ENCODE data around the gene PEX16.
A peak's percentile ranks its signal among the peaks of the same experiment; 100 is the strongest.

PEX16 gene

GRCh38 chr11:45931739-45932138, 14.1 kb upstream of the PEX16 start:
- TF ChIP-seq CTCF (IDR thresholded peaks at IDR 0.05; ENCODE audit: borderline replicate concordance, control extremely low read depth, extremely low read depth, insufficient read depth, missing control alignments) = no peak
- in situ Hi-C loops (cut with MboI; ENCODE audit: low sequenced_read_pairs, unreplicated experiment) = no loop called here
- peak; percentile 17 for DNase-seq (ENCODE audit: low spot score)

- peak; percentile 23 for DNase-seq (ENCODE audit: low spot score)
- in situ Hi-C loops (cut with MboI; ENCODE audit: low sequenced_read_pairs, unreplicated experiment) = no loop called here
- TF ChIP-seq CTCF (IDR thresholded peaks at IDR 0.05; ENCODE audit: borderline replicate concordance, control extremely low read depth, extremely low read depth, insufficient read depth, missing control alignments) = no peak
Observed at GRCh38 chr11:45930951-45931570, 13.4 kb upstream of the PEX16 start.

- TF ChIP-seq CTCF (IDR thresholded peaks at IDR 0.05; ENCODE audit: borderline replicate concordance, control extremely low read depth, extremely low read depth, insufficient read depth, missing control alignments) = no peak
- in situ Hi-C loops (cut with MboI; ENCODE audit: low sequenced_read_pairs, unreplicated experiment) = no loop called here
- DNase-seq (ENCODE audit: low spot score) = peak; percentile 92
Observed at GRCh38 chr11:45930031-45930794, 12.5 kb upstream of the PEX16 start.

GRCh38 chr11:45929486-45930030, 11.9 kb upstream of the PEX16 start:
- in situ Hi-C loops (cut with MboI; ENCODE audit: low sequenced_read_pairs, unreplicated experiment) = no loop called here
- DNase-seq (ENCODE audit: low spot score) = no peak
- no peak for TF ChIP-seq CTCF (IDR thresholded peaks at IDR 0.05; ENCODE audit: borderline replicate concordance, control extremely low read depth, extremely low read depth, insufficient read depth, missing control alignments)

- TF ChIP-seq CTCF (IDR thresholded peaks at IDR 0.05; ENCODE audit: borderline replicate concordance, control extremely low read depth, extremely low read depth, insufficient read depth, missing control alignments) = no peak
- in situ Hi-C loops (cut with MboI; ENCODE audit: low sequenced_read_pairs, unreplicated experiment) = no loop called here
- DNase-seq (ENCODE audit: low spot score) = peak; percentile 24
Observed at GRCh38 chr11:45928535-45929215, 11.0 kb upstream of the PEX16 start.

GRCh38 chr11:45927684-45928413, 10.2 kb upstream of the PEX16 start:
- in situ Hi-C loops (cut with MboI; ENCODE audit: low sequenced_read_pairs, unreplicated experiment) = no loop called here
- DNase-seq (ENCODE audit: low spot score) = peak; percentile 33
- TF ChIP-seq CTCF (IDR thresholded peaks at IDR 0.05; ENCODE audit: borderline replicate concordance, control extremely low read depth, extremely low read depth, insufficient read depth, missing control alignments) = no peak
